Activated T-helper 9 cell treated with anti-CD3 and anti-CD28 coated beads, Interleukin-2, amount 50 U/mL, for 16 hours (primary cell): ENCODE measurements around the gene PAK1IP1.
"Not testable (repeated sequence)": the region's sequence is repeated elsewhere in the genome, so short reads cannot be mapped to it uniquely, and the experiment has no call there.

Experiments
- DNase-seq: peaks from one replicate; pipeline ENCODE4 v3.0.0-alpha.2; 2020; ENCODE audit warnings: low read depth

The PAK1IP1 gene

GRCh38 chr6:10694302-10695085 is at the start of gene PAK1IP1, which contains the start of gene C6orf52:
TSS of gene PAK1IP1 (plus strand) at chr6:10694972. CDS start at chr6:10694986, 14 bp downstream.
TSS of gene C6orf52 (minus strand) at chr6:10694616. CDS start at chr6:10687550, 7,066 bp downstream.
- peak; percentile 90 for DNase-seq

GRCh38 chr6:10655508-10656055 is 39.2 kb upstream of the PAK1IP1 start:
- DNase-seq = no peak

- no peak for DNase-seq
Measured at GRCh38 chr6:10658910-10659698, 35.7 kb upstream of the PAK1IP1 start.

- no peak for DNase-seq
Measured at GRCh38 chr6:10659699-10660348, 34.9 kb upstream of the PAK1IP1 start.

GRCh38 chr6:10660431-10661191 is 34.2 kb upstream of the PAK1IP1 start:
- DNase-seq = not testable (repeated sequence)

- no peak for DNase-seq
Measured at GRCh38 chr6:10662207-10662606, 32.6 kb upstream of the PAK1IP1 start.

- DNase-seq = no peak
Measured at GRCh38 chr6:10662742-10663141, 32.0 kb upstream of the PAK1IP1 start.

GRCh38 chr6:10665595-10665994 is 29.2 kb upstream of the PAK1IP1 start:
- not testable (repeated sequence) for DNase-seq

- no peak for DNase-seq
Measured at GRCh38 chr6:10668126-10668917, 26.4 kb upstream of the PAK1IP1 start.

GRCh38 chr6:10676403-10676802 is 18.4 kb upstream of the PAK1IP1 start:
- no peak for DNase-seq

GRCh38 chr6:10678456-10678855 is 16.3 kb upstream of the PAK1IP1 start:
- no peak for DNase-seq

- DNase-seq = no peak
Measured at GRCh38 chr6:10681795-10682194, 13.0 kb upstream of the PAK1IP1 start.

GRCh38 chr6:10682355-10682988 is 12.3 kb upstream of the PAK1IP1 start:
- DNase-seq = no peak

- DNase-seq = no peak
Measured at GRCh38 chr6:10684618-10685017, 10.2 kb upstream of the PAK1IP1 start.

- DNase-seq = no peak
Measured at GRCh38 chr6:10685092-10685915, 9.5 kb upstream of the PAK1IP1 start.

GRCh38 chr6:10686901-10687300 is 7.9 kb upstream of the PAK1IP1 start:
- no peak for DNase-seq

- DNase-seq = no peak
Measured at GRCh38 chr6:10687582-10687981, 7.2 kb upstream of the PAK1IP1 start.

GRCh38 chr6:10690651-10691445 is 3.9 kb upstream of the PAK1IP1 start:
- DNase-seq = no peak
